Activated CD8-positive, alpha-beta memory T cell treated with anti-CD3 and anti-CD28 coated beads for 1 hour (primary cell): ENCODE measurements around the gene UGT2B10.

Source experiments
- DNase-seq, 2 donors: peaks; one replicate each; pipeline ENCODE4 v3.0.0-alpha.2; 2020; ENCODE audit warnings: low read depth in 1 of 2; ENCODE audit errors: extremely low read depth in 1 of 2

The UGT2B10 gene

GRCh38 chr4:68869274-68869773 lies 53.5 kb downstream of the UGT2B10 start:
- DNase-seq: no peak

GRCh38 chr4:68871809-68872642 lies 56.2 kb downstream of the UGT2B10 start:
- DNase-seq: no peak

GRCh38 chr4:68872643-68873502 lies 57.1 kb downstream of the UGT2B10 start:
- no peak for DNase-seq

- DNase-seq: no peak
These were observed 58.7 kb downstream of the UGT2B10 start for GRCh38 chr4:68874507-68874906.

GRCh38 chr4:68877555-68877954 lies 61.8 kb downstream of the UGT2B10 start:
- no peak for DNase-seq

- DNase-seq: no peak
These were observed 62.3 kb downstream of the UGT2B10 start for GRCh38 chr4:68878048-68878447.
